Measurements from ENCODE around the gene EIF4H.

GRCh38 chr7:74221713-74222112 is 47.6 kb downstream of the EIF4H start:
- TF ChIP-seq CTCF (conservative IDR thresholded peaks at IDR 0.05; ENCODE audit: low read depth, low read length), result no peak
- TF ChIP-seq EZH2 (IDR thresholded peaks at IDR 0.05; ENCODE audit: low read length, unreplicated experiment), result no peak
- no peak for TF ChIP-seq EZH2phosphoT487 (IDR thresholded peaks at IDR 0.05; ENCODE audit: borderline replicate concordance, low read length)

Data from PC-3 (cell line).